GM18526 (cell line): ENCODE results near the gene BFSP1.

ENCODE experiments used
- POLR2A ChIP-seq: IDR thresholded peaks from 3 replicates; pipeline ENCODE4 v1.6.1; 2011; ENCODE audit not compliant: insufficient read length; ENCODE audit errors: extremely low read depth

BFSP1 gene

GRCh38 chr20:17562804-17563305 lies 31.7 kb upstream of the BFSP1 start:
- TF ChIP-seq POLR2A = no peak

GRCh38 chr20:17560344-17561074 lies 29.3 kb upstream of the BFSP1 start:
- TF ChIP-seq POLR2A = no peak

GRCh38 chr20:17559338-17559737 lies 28.2 kb upstream of the BFSP1 start:
- TF ChIP-seq POLR2A = no peak

- TF ChIP-seq POLR2A = no peak
Observed at GRCh38 chr20:17558941-17559304, 27.7 kb upstream of the BFSP1 start.

- TF ChIP-seq POLR2A = no peak
Observed at GRCh38 chr20:17558154-17558940, 27.2 kb upstream of the BFSP1 start.

GRCh38 chr20:17557675-17558006 lies 26.5 kb upstream of the BFSP1 start:
- no peak for TF ChIP-seq POLR2A

GRCh38 chr20:17556837-17557674 lies 25.9 kb upstream of the BFSP1 start:
- TF ChIP-seq POLR2A = no peak

GRCh38 chr20:17555106-17555505 lies 23.9 kb upstream of the BFSP1 start:
- no peak for TF ChIP-seq POLR2A

GRCh38 chr20:17549131-17549530 lies 18.0 kb upstream of the BFSP1 start:
- TF ChIP-seq POLR2A = no peak

GRCh38 chr20:17545127-17545526 lies 13.9 kb upstream of the BFSP1 start:
- TF ChIP-seq POLR2A = no peak

GRCh38 chr20:17543531-17544131 lies 12.5 kb upstream of the BFSP1 start:
- no peak for TF ChIP-seq POLR2A

- TF ChIP-seq POLR2A = no peak
Observed at GRCh38 chr20:17542993-17543412, 11.8 kb upstream of the BFSP1 start.

GRCh38 chr20:17542481-17542880 lies 11.3 kb upstream of the BFSP1 start:
- no peak for TF ChIP-seq POLR2A

GRCh38 chr20:17541996-17542395 lies 10.8 kb upstream of the BFSP1 start:
- no peak for TF ChIP-seq POLR2A

GRCh38 chr20:17541596-17541995 lies 10.4 kb upstream of the BFSP1 start:
- no peak for TF ChIP-seq POLR2A
